OCI-M2 (cell line): Measurements from ENCODE around the gene ITGA2.
A peak's percentile ranks its signal among the peaks of the same experiment; 100 is the strongest.
"Not testable (repeated sequence)": the region's sequence is repeated elsewhere in the genome, so short reads cannot be mapped to it uniquely, and the experiment has no call there.

ENCODE experiments used
- DNase-seq: peaks from one replicate; lab custom pipeline; 2025; ENCODE audit not compliant: unreplicated experiment; lab: John Stamatoyannopoulos, UW

ITGA2 gene

GRCh38 chr5:53095931-53096525 is 106.9 kb downstream of the ITGA2 start:
- DNase-seq, result peak; percentile 17

GRCh38 chr5:53099546-53099945 is 110.4 kb downstream of the ITGA2 start:
- DNase-seq, result no peak

GRCh38 chr5:53100606-53101005 is 111.5 kb downstream of the ITGA2 start:
- no peak for DNase-seq

GRCh38 chr5:53105611-53106300 is 116.6 kb downstream of the ITGA2 start:
- DNase-seq, result no peak

- no peak for DNase-seq
These were observed 119.9 kb downstream of the ITGA2 start for GRCh38 chr5:53109056-53109442.

- DNase-seq, result peak; percentile 48
These were observed 120.4 kb downstream of the ITGA2 start, which contains the start of gene MOCS2 for GRCh38 chr5:53109443-53110127. MOCS2 (minus strand) TSS chr5:53109757; CDS start chr5:53107174, 2,583 bp downstream.

- no peak for DNase-seq
These were observed 121.0 kb downstream of the ITGA2 start for GRCh38 chr5:53110156-53110555.

GRCh38 chr5:53111139-53111538 is 122.0 kb downstream of the ITGA2 start:
- DNase-seq, result no peak

- DNase-seq, result not testable (repeated sequence)
These were observed 123.2 kb downstream of the ITGA2 start for GRCh38 chr5:53112307-53112706.

- DNase-seq, result no peak
These were observed 123.8 kb downstream of the ITGA2 start for GRCh38 chr5:53112909-53113308.

- no peak for DNase-seq
These were observed 124.8 kb downstream of the ITGA2 start for GRCh38 chr5:53113947-53114346.

GRCh38 chr5:53114988-53115387 is 125.8 kb downstream of the ITGA2 start:
- no peak for DNase-seq

- DNase-seq, result no peak
These were observed 127.4 kb downstream of the ITGA2 start for GRCh38 chr5:53116597-53116996.

GRCh38 chr5:53118879-53119278 is 129.7 kb downstream of the ITGA2 start:
- no peak for DNase-seq

GRCh38 chr5:53120165-53120564 is 131.0 kb downstream of the ITGA2 start:
- no peak for DNase-seq

GRCh38 chr5:53123702-53124101 is 134.6 kb downstream of the ITGA2 start:
- DNase-seq, result no peak

- no peak for DNase-seq
These were observed 137.4 kb downstream of the ITGA2 start for GRCh38 chr5:53126521-53126920.

GRCh38 chr5:53127107-53127506 is 138.0 kb downstream of the ITGA2 start:
- no peak for DNase-seq

GRCh38 chr5:53128481-53128880 is 139.3 kb downstream of the ITGA2 start:
- no peak for DNase-seq

GRCh38 chr5:53130266-53130665 is 141.1 kb downstream of the ITGA2 start:
- no peak for DNase-seq

- peak; percentile 21 for DNase-seq
These were observed 143.9 kb downstream of the ITGA2 start for GRCh38 chr5:53133020-53133419.
